Thoracic aorta (tissue), 2 donors: ENCODE data around the gene TRIM38. TPM values are rescaled to one million over a fixed set of nuclear protein-coding genes. Genes with fewer than 3 reads are reported as not detected.

Source experiments
- ATAC-seq: fragments of 150-250 bp; one replicate; pipeline ENCODE4 v1.8.0; 2017; ENCODE audit warnings: low read depth; ENCODE audit not compliant: insufficient number of reproducible peaks, low FRiP score
- DNase-seq: peaks from one replicate; pipeline ENCODE4 v3.0.0-alpha.2; 2020; ENCODE audit warnings: low spot score
- H3K27ac ChIP-seq, 2 donors: fragments of 200-600 bp; sonication (generic); 1 replicate in 1 of 2; 2 replicates in 1 of 2; pipeline ENCODE4 v1.5.1; 2016; ENCODE audit warnings: mild to moderate bottlenecking in 2 of 2, moderate library complexity in 2 of 2
- H3K27me3 ChIP-seq: fragments of 200-600 bp; sonication (generic); replicated peaks from 2 replicates; pipeline ENCODE4 v1.6.0; 2016; ENCODE audit warnings: mild to moderate bottlenecking; ENCODE audit not compliant: insufficient read depth
- H3K36me3 ChIP-seq: fragments of 200-600 bp; sonication (generic); one replicate; pipeline ENCODE4 v1.5.1; 2016
- H3K4me1 ChIP-seq, 2 donors: fragments of 200-600 bp; sonication (generic); 1 replicate in 1 of 2; 2 replicates in 1 of 2; pipeline versions ENCODE4 v1.5.1 to v1.6.0; 2016; ENCODE audit warnings: low read depth in 2 of 2, mild to moderate bottlenecking in 1 of 2; ENCODE audit not compliant: control insufficient read depth in 1 of 2
- H3K4me3 ChIP-seq: fragments of 200-600 bp; sonication (generic); 2 replicates; pipeline ENCODE4 v1.5.1; 2016; ENCODE audit warnings: mild to moderate bottlenecking
- H3K9me3 ChIP-seq: fragments of 200-600 bp; sonication (generic); 2 replicates; pipeline ENCODE4 v1.5.1; 2016
- CTCF ChIP-seq: fragments of 200-600 bp; sonication (generic); IDR thresholded peaks from one replicate; pipeline ENCODE4 v1.5.1; 2019; ENCODE audit warnings: antibody characterized with exemption
- total RNA-seq, 2 donors: library from RNA; depleted of rRNA; stranded (reverse); fragments of >200 nt; gene quantifications; one replicate each; pipeline versions ENCODE4 v1.1.0 to v1.2.3, GENCODE V29; 2016

Gene TRIM38
- total RNA-seq, 2 donors from 2014 or later: 19.5 to 25.1 TPM

GRCh38 chr6:25954756-25955155, 7.8 kb upstream of the TRIM38 start:
- Histone ChIP-seq H3K4me3 (no peak overlapping the region), H3K27me3 (no peaks in the 10 kb centered on the region), H3K36me3 (no peaks in the 10 kb centered on the region), H3K9me3 (no peaks in the 10 kb centered on the region), H3K4me1 (no peaks in the 10 kb centered on the region), H3K27ac (no peak overlapping the region)
- DNase-seq: no peak
- ATAC-seq: no peak
- no peak for TF ChIP-seq CTCF

- Histone ChIP-seq H3K4me1 (no peaks in the 10 kb centered on the region), H3K4me3 (no peak overlapping the region), H3K27me3 (no peaks in the 10 kb centered on the region), H3K9me3 (no peaks in the 10 kb centered on the region), H3K27ac (no peak overlapping the region), H3K36me3 (no peaks in the 10 kb centered on the region)
- TF ChIP-seq CTCF: no peak
- ATAC-seq (no peak), DNase-seq (no peak)
Observed at GRCh38 chr6:25956226-25956625, 6.4 kb upstream of the TRIM38 start.

- no peaks in the 10 kb centered on the region for H3K27me3 ChIP-seq
- H3K27ac ChIP-seq: no peak overlapping the region
- ATAC-seq (no peak), DNase-seq (no peak)
- no peaks in the 10 kb centered on the region for H3K36me3 ChIP-seq
- TF ChIP-seq CTCF: no peak
- H3K4me3 ChIP-seq: no peak overlapping the region
- H3K9me3 ChIP-seq: no peaks in the 10 kb centered on the region
- H3K4me1 ChIP-seq: peaks cover 9 to 10% of the 10 kb centered on the region in 2 donors
Observed at GRCh38 chr6:25958700-25959162, 3.9 kb upstream of the TRIM38 start.

GRCh38 chr6:25959890-25960536, 2.6 kb upstream of the TRIM38 start:
- Histone ChIP-seq H3K36me3 (peaks cover 3% of the 10 kb centered on the region), H3K27ac (no peak overlapping the region), H3K9me3 (no peaks in the 10 kb centered on the region), H3K4me3 (no peak overlapping the region), H3K4me1 (peaks cover 15 to 19% of the 10 kb centered on the region in 2 donors), H3K27me3 (no peaks in the 10 kb centered on the region)
- DNase-seq: no peak
- ATAC-seq: no peak
- no peak for TF ChIP-seq CTCF

GRCh38 chr6:25960734-25961133, 1.9 kb upstream of the TRIM38 start:
- peaks cover 22 to 26% of the 10 kb centered on the region in 2 donors for H3K4me1 ChIP-seq
- H3K27ac ChIP-seq: no peak overlapping the region
- no peaks in the 10 kb centered on the region for H3K27me3 ChIP-seq
- no peak for TF ChIP-seq CTCF
- H3K36me3 ChIP-seq: peaks cover 3% of the 10 kb centered on the region
- no peak for ATAC-seq
- H3K4me3 ChIP-seq: no peak overlapping the region
- no peak for DNase-seq
- no peaks in the 10 kb centered on the region for H3K9me3 ChIP-seq
